Stomach (tissue), 9 donors: Measurements from ENCODE around the gene PLCE1. TPM values are rescaled to one million over a fixed set of nuclear protein-coding genes. Genes with fewer than 3 reads are reported as not detected.

ENCODE experiments used
- DNase-seq, 2 donors: peaks; one replicate each; pipeline versions ENCODE4 v3.0.0 to v3.0.0-alpha.2; 2013 to 2019
- H3K27ac ChIP-seq, 5 donors: fragments of 200-600 bp in 4 of 5; sonication (generic) in 4 of 5; one replicate each; pipeline ENCODE4 v1.5.1; 2013 to 2019; ENCODE audit warnings: mild to moderate bottlenecking in 1 of 5, moderate library complexity in 1 of 5
- H3K27me3 ChIP-seq, 3 donors: fragments of 200-600 bp; sonication (generic); one replicate each; pipeline ENCODE4 v1.5.1; 2017 to 2019; ENCODE audit warnings: mixed run types in 1 of 3
- H3K36me3 ChIP-seq, 4 donors: fragments of 200-600 bp; sonication (generic); 1 replicate in 3 of 4; 2 replicates in 1 of 4; pipeline ENCODE4 v1.5.1; 2016 to 2019
- H3K4me1 ChIP-seq, 4 donors: fragments of 200-600 bp; sonication (generic); one replicate each; pipeline ENCODE4 v1.5.1; 2016 to 2019
- H3K4me3 ChIP-seq, 4 donors: fragments of 200-600 bp; sonication (generic) in 3 of 4; one replicate each; pipeline ENCODE4 v1.5.1; 2016 to 2019; ENCODE audit warnings: mild to moderate bottlenecking in 1 of 4
- H3K9me3 ChIP-seq, 4 donors: fragments of 200-600 bp; sonication (generic); one replicate each; pipeline ENCODE4 v1.5.1; 2016 to 2019
- CTCF ChIP-seq, 7 experiments: fragments of 450-650 bp in 4 of 7; fragments of 200-600 bp in 3 of 7; sonication (generic) in 3 of 7; IDR thresholded peaks; one replicate each; pipeline ENCODE4 v1.5.1; 2016 to 2019; ENCODE audit warnings: antibody characterized with exemption in 7 of 7, control low read depth in 2 of 7, mild to moderate bottlenecking in 1 of 7
- EP300 ChIP-seq: sonication (generic); formaldehyde crosslinking; IDR thresholded peaks from one replicate; pipeline ENCODE4 v1.6.1; 2017; ENCODE audit warnings: antibody characterized with exemption
- POLR2A ChIP-seq, 4 donors: fragments of 450-650 bp; IDR thresholded peaks; one replicate each; pipeline ENCODE4 v1.6.1; 2016; ENCODE audit warnings: antibody characterized with exemption in 4 of 4, control low read depth in 2 of 4, mild to moderate bottlenecking in 1 of 4, moderate library complexity in 1 of 4
- POLR2AphosphoS5 ChIP-seq, 3 donors: sonication (generic); formaldehyde crosslinking; IDR thresholded peaks; one replicate each; pipeline ENCODE4 v1.6.1; 2016; ENCODE audit warnings: antibody characterized with exemption in 3 of 3
- WGBS, 5 donors: extraction: QIAGEN DNeasy Blood & Tissue Kit in 3 of 5; methylation state at CpG; one replicate each; pipeline versions ENCODE4 v1.1.5 to v1.1.7; 2013 to 2018; 5-methylcytosine and 5-hydroxymethylcytosine counted together
- intact Hi-C: fragments of 100-400 bp; cut with DNase I; formaldehyde crosslinking; loops from one replicate; pipeline ENCODE4 v1.15.1; 2023; ENCODE audit warnings: low total_unique reads
- polyA plus RNA-seq, 3 donors: library from polyadenylated mRNA; stranded (reverse); fragments of 200-250 nt; gene quantifications; one replicate each; pipeline ENCODE4 v1.2.3, GENCODE V29; 2013
- total RNA-seq, 5 donors: library from RNA; depleted of rRNA; stranded (reverse); fragments of >200 nt; gene quantifications; one replicate each; pipeline versions ENCODE4 v1.1.0 to v1.2.3, GENCODE V29; 2014 to 2016
- donor health status: healthy with polysubstance abuse.
- donor health status: Bipolar disorder and iron deficiency.
- donor health status: healthy.

The PLCE1 gene
- total and polyA plus RNA-seq, 8 donors = 0.98 to 25.5 (median 14.2) TPM

GRCh38 chr10:94036766-94037033, 43.0 kb downstream of the PLCE1 start:
- Histone ChIP-seq H3K27me3 (no peaks in the 10 kb centered on the region), H3K36me3 (peaks cover 0 to under 1% (median 0%) of the 10 kb centered on the region in 4 donors), H3K9me3 (no peaks in the 10 kb centered on the region), H3K27ac (no peak overlapping the region), H3K4me3 (no peak overlapping the region), H3K4me1 (peaks cover 0 to 21% (median 1%) of the 10 kb centered on the region in 4 donors)
- DNase-seq = no peak
- 10 to 37% (median 27%) methylated on average over 1 of the region's 1 CpG for WGBS, 5 donors
- intact Hi-C loops = no loop called here
- TF ChIP-seq POLR2AphosphoS5 (IDR thresholded peaks at IDR 0.05) (no peak), POLR2A (IDR thresholded peaks at IDR 0.05) (no peak), CTCF (IDR thresholded peaks at IDR 0.05) (no peak), EP300 (no peak)

DNA sequence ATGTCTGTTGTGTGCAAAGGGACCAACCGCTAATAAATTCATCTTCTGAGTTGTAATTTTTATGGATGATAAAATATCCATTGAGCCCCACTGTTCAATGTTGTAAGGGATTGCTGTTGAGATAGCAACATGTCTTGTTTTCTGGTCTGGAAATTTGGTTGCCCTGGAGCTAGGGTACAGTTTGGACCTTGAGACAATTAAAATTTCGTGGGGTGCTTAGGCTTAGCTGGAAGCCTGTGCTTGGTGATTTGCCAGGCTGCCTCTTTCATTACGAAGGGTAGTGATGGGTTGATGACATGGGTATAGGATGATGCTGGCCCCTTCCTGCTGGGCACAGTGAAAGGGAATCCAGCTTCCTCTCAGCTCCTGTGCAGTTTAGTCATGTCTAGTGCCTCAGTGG, 43.6 kb downstream of the PLCE1 start:
- H3K4me3 ChIP-seq = no peak overlapping the region
- 58 to 87% (median 82%) methylated on average over 3 of the region's 3 CpGs for WGBS, 5 donors
- TF ChIP-seq POLR2AphosphoS5 (IDR thresholded peaks at IDR 0.05) = no peak
- TF ChIP-seq POLR2A (IDR thresholded peaks at IDR 0.05) = no peak
- no peak for TF ChIP-seq CTCF (IDR thresholded peaks at IDR 0.05)
- TF ChIP-seq EP300 = no peak
- H3K9me3 ChIP-seq = no peaks in the 10 kb centered on the region
- no peaks in the 10 kb centered on the region for H3K27me3 ChIP-seq
- H3K27ac ChIP-seq = no peak overlapping the region
- peaks cover 0 to 23% (median 4%) of the 10 kb centered on the region in 4 donors for H3K4me1 ChIP-seq
- intact Hi-C loops = no loop called here
- H3K36me3 ChIP-seq = no peaks in the 10 kb centered on the region
- DNase-seq = no peak

GRCh38 chr10:94038024-94038423, 44.3 kb downstream of the PLCE1 start:
- WGBS, 5 donors = 53 to 74% (median 69%) methylated on average over 4 of the region's 4 CpGs
- DNase-seq = no peak
- H3K9me3 ChIP-seq = no peaks in the 10 kb centered on the region
- peaks cover 0 to 31% (median 8%) of the 10 kb centered on the region in 4 donors for H3K4me1 ChIP-seq
- H3K27me3 ChIP-seq = no peaks in the 10 kb centered on the region
- intact Hi-C loops = no loop called here
- TF ChIP-seq POLR2AphosphoS5 (IDR thresholded peaks at IDR 0.05) = no peak
- TF ChIP-seq POLR2A (IDR thresholded peaks at IDR 0.05) = no peak
- no peak for TF ChIP-seq CTCF (IDR thresholded peaks at IDR 0.05)
- no peak for TF ChIP-seq EP300
- no peaks in the 10 kb centered on the region for H3K36me3 ChIP-seq
- H3K4me3 ChIP-seq = no peak overlapping the region
- no peak overlapping the region for H3K27ac ChIP-seq

DNA sequence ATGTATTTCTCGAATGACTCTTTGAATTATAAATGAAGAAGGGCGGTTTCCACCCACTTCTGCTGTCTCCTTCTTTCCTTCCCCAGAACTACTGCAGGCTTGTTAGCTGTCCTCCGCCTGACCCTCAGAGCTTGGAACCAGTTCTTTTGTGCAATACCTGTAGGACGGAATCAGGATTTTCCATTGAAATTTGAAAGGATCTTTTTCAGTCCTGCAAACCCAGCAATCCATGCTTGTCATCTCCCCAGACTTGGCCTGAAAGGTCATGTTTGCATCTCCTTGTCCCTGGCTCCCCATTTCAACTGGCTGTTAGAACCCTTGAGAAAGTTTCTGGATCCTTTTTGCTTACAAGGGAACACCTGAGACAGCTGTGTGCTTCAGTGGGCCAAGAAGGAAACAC, 47.5 kb downstream of the PLCE1 start:
- TF ChIP-seq EP300 (no peak), POLR2AphosphoS5 (IDR thresholded peaks at IDR 0.05) (no peak), CTCF (IDR thresholded peaks at IDR 0.05) (no peak), POLR2A (IDR thresholded peaks at IDR 0.05) (no peak)
- H3K27ac ChIP-seq = no peak overlapping the region
- H3K36me3 ChIP-seq = no peaks in the 10 kb centered on the region
- no peaks in the 10 kb centered on the region for H3K27me3 ChIP-seq
- no peak overlapping the region for H3K4me3 ChIP-seq
- WGBS, 5 donors = 93 to 97% (median 95%) methylated on average over 4 of the region's 4 CpGs
- DNase-seq = no peak
- intact Hi-C loops = no loop called here
- H3K9me3 ChIP-seq = no peaks in the 10 kb centered on the region
- peaks cover 0 to 26% (median 9%) of the 10 kb centered on the region in 4 donors for H3K4me1 ChIP-seq
